SIG-M5 treated with dmso at 0.1 percent for 504 hours (cell line): ENCODE results near the gene KCNK18.
A peak's percentile ranks its signal among the peaks of the same experiment; 100 is the strongest.
"Not testable (repeated sequence)": the region's sequence is repeated elsewhere in the genome, so short reads cannot be mapped to it uniquely, and the experiment has no call there.

Source experiments
- DNase-seq: peaks from one replicate; lab custom pipeline; 2025; ENCODE audit not compliant: unreplicated experiment; lab: John Stamatoyannopoulos, UW

Gene KCNK18

GRCh38 chr10:117169480-117169879 is 27.8 kb upstream of the KCNK18 start:
- no peak for DNase-seq

- no peak for DNase-seq
Observed at GRCh38 chr10:117170244-117170643, 27.0 kb upstream of the KCNK18 start.

DNA sequence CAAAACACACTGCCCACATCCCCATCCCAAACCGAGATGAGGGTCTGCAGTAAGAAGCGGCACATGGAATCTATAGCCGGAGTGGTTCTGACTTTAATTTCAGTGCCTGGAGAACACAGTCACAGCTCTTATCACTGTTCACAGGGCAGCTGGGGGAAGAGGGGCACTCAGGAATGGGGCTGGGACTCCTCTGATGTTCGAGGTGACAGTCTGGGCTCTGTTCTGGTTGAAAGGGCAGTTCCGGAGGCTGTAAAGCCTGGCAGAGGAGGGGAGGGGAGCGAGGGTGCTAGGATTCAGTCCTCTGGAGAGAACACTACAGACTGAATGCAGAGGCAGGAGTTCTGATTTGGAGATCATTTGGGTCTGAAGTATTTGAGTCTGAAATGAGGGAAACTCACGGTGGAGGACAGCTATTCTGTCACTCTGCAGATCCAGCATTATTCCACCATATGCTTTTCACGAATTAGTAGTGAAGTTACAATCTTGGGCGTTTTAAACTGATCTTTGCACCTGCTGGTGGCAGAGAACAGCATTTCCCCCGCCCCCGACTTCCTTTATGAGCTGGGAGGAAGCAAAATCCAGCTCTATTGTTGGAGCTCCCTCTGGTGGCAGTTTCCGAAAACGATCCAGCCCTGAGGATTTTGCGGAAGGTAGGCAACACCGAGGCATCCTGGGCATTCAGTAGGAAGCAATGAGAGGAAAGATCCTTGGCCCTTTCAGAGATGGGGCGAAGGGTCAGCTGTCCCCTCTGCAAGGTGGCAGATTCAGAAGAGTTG is 22.7 kb upstream of the KCNK18 start:
- peak; percentile 76 for DNase-seq

- peak; percentile 24 for DNase-seq
Observed at GRCh38 chr10:117175215-117175900, 21.9 kb upstream of the KCNK18 start.

DNA sequence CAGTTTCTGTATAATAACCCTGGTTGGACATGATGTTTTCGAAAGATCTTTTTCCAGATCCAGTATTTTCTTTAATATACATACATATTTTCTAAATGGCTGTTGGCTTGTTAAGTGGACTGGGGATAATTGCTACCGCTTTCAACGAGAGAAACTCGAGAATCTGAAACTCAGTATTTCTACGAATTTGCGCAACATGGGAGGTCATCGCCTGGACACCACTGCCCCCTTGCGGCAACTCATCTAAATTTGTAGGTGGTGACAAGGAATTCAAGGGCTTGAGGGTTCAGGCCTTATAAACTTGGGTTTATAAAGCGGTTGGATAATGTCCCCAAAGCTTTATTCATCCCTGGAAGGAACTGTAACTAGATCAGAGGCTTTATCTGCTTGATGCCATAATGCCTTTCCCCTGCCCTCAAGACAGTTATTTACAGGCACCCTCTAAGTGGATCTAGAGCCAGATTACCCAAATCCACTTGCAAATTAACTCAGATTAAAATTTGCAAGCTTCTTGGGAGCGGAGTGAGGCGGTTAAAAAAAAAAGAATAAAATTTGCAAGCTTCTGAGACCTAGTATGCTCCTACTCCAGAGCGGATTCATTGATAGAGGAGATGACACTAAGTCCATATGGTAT is 21.3 kb upstream of the KCNK18 start:
- DNase-seq: peak; percentile 68

DNA sequence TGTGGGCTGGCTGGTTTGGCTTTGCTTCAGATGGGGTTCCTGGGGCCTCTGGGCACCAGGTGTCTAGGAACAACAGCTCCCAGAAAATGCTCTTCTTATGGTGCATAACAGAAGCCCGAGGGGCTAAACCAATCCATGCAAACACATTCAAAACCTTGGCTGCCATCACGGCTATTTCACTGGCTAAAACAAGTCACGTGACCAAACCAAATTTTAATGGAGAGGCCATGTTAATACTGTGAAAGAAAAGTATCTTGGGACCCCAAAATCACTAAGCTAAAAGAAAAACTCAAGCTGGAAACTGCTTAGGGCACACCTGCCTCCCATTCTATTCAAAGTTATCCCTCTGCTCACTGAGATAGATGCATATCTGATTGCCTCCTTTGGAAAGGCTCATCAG is 19.1 kb upstream of the KCNK18 start:
- DNase-seq: no peak

- DNase-seq: no peak
Observed at GRCh38 chr10:117184296-117184695, 13.0 kb upstream of the KCNK18 start.

DNA sequence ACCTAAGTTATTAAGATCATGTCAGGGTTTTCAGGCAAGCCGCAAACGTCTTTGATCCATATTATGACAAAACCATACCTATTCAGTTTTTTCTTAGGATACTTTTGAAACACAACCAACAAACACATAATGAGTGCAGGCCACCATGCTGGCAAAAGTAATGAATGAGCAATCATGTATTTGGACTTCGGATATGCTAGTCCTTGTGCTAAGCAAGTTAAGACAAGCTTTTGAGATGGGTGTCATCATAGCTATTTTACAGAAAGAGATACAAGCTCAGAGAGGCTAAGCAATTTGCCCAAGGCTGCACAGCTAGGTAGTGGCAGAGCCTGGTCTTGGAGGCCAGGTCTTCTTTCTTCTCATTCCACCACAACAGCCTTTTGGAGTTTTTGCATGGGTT is 12.5 kb upstream of the KCNK18 start:
- DNase-seq: no peak

- not testable (repeated sequence) for DNase-seq
Observed at GRCh38 chr10:117185817-117186216, 11.5 kb upstream of the KCNK18 start.

GRCh38 chr10:117186832-117187615 is 10.3 kb upstream of the KCNK18 start:
- DNase-seq: no peak

GRCh38 chr10:117188371-117188770 is 8.9 kb upstream of the KCNK18 start:
- DNase-seq: no peak

GRCh38 chr10:117189557-117189956 is 7.7 kb upstream of the KCNK18 start:
- no peak for DNase-seq

DNA sequence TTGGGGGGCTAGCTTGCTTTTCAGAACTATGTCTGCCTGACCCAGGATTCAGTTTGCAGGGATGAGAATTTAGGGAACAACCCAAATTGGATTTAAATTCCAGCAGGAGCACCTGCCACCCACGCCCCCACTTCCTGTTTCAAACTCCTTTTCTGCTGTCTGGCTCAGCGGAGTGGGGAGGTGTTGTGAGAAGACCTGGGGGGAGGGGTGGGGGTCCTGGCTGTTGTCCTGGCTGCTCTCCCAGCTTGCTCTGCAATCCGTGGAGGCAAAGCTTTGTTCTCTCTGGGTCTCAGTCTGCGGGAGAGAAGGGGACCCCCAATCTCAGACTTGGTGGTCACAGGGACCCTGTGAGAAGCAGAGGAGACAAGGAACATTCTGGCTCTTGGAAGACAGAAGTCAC is 799 bp downstream of the KCNK18 start:
- no peak for DNase-seq

DNA sequence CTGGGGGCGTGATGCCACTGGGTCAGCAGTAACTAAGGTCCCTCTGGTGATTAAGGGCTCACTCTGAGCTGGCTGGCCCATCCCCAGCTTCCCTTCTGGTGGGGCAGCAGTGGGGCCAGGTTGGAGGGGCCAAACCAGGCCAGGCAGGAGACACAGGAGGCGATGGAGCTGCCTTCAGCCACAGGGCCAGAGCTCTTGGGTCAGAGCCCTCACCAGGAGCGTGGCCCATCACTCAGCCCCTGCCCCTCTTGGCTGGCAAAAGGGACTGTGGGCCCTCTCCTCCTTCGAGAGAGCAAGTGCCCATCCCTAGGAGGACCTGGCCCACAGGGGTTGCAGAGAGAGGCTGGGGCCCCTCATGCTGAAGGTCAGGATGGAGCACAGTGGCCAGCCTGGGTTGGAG is 4.5 kb downstream of the KCNK18 start:
- no peak for DNase-seq

DNA sequence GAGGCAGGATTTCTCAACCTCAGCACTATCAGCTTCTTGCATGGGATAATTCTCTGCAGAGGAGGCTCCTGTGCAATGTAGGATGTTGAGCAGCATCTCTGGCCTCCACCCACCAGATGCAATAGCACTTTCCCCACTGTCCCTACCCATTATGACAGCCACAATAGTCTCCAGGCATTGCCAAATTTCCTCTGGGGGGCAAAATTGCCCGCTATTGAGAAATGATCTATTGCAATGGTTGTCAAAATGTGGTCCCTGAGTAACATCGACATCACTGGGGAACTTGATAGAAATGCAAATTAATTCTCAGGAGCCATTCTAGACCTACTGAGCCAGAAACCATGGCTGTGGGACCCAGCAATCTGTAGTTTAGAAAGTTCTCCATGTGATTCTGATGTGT is 7.0 kb downstream of the KCNK18 start:
- DNase-seq: no peak

DNA sequence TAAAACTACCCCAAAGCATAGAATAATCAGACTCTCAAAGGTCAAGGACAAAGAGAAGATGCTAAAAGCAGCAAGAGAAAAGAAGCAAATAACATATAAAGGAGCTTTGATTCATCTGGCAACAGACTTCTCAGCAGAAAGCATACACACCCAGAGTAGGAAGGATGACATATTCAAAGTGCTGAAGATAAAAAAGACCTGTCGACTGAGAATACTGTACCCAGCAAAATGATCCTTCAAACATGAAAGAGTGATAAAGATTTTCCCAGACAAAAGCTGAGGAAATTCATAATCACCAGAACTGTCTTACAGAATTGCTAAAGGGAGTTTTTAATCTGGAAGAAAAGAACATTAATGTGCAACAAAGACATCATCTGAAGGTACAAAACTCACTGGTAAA is 14.9 kb downstream of the KCNK18 start:
- no peak for DNase-seq

GRCh38 chr10:117214401-117214800 is 17.1 kb downstream of the KCNK18 start:
- no peak for DNase-seq

GRCh38 chr10:117215079-117215478 is 17.8 kb downstream of the KCNK18 start:
- no peak for DNase-seq

- DNase-seq: no peak
Observed at GRCh38 chr10:117216028-117216427, 18.7 kb downstream of the KCNK18 start.

GRCh38 chr10:117216611-117217195 is 19.4 kb downstream of the KCNK18 start:
- DNase-seq: peak; percentile 39

GRCh38 chr10:117217196-117217761 is 20.0 kb downstream of the KCNK18 start:
- DNase-seq: no peak
